HG02938 (cell line): ENCODE results near the gene FXYD7.
"Not testable (repeated sequence)": the region's sequence is repeated elsewhere in the genome, so short reads cannot be mapped to it uniquely, and the experiment has no call there.

Experiments used
- ATAC-seq: cut with Tn5 transposase; IDR thresholded peaks from one replicate; pipeline ENCODE4 v1.9.1; 2021; ENCODE audit warnings: mild to moderate bottlenecking, moderate library complexity; ENCODE audit not compliant: unreplicated experiment

FXYD7 gene

GRCh38 chr19:35143231-35143715 is at the start of gene FXYD7:
FXYD7 (plus strand) TSS chr19:35143255; CDS start chr19:35143334, 79 bp downstream.
- ATAC-seq = no peak

GRCh38 chr19:35093430-35093829 is 49.6 kb upstream of the FXYD7 start:
- no peak for ATAC-seq

- no peak for ATAC-seq
Observed at GRCh38 chr19:35093941-35094647, 49.0 kb upstream of the FXYD7 start.

GRCh38 chr19:35094656-35095055 is 48.4 kb upstream of the FXYD7 start:
- ATAC-seq = no peak

GRCh38 chr19:35095667-35096368 is 47.2 kb upstream of the FXYD7 start:
- ATAC-seq = no peak

GRCh38 chr19:35098413-35099049 is 44.5 kb upstream of the FXYD7 start:
- no peak for ATAC-seq

GRCh38 chr19:35099155-35099896 is 43.7 kb upstream of the FXYD7 start:
- no peak for ATAC-seq

- ATAC-seq = no peak
Observed at GRCh38 chr19:35099897-35100275, 43.2 kb upstream of the FXYD7 start.

- no peak for ATAC-seq
Observed at GRCh38 chr19:35100588-35101533, 42.2 kb upstream of the FXYD7 start.

- not testable (repeated sequence) for ATAC-seq
Observed at GRCh38 chr19:35101949-35102348, 41.1 kb upstream of the FXYD7 start.

GRCh38 chr19:35103614-35104013 is 39.4 kb upstream of the FXYD7 start:
- not testable (repeated sequence) for ATAC-seq

GRCh38 chr19:35104361-35104760 is 38.7 kb upstream of the FXYD7 start:
- no peak for ATAC-seq

GRCh38 chr19:35105047-35105410 is 38.0 kb upstream of the FXYD7 start:
- ATAC-seq = no peak

- ATAC-seq = no peak
Observed at GRCh38 chr19:35105411-35106290, 37.4 kb upstream of the FXYD7 start.

GRCh38 chr19:35106291-35106583 is 36.8 kb upstream of the FXYD7 start:
- ATAC-seq = no peak

- no peak for ATAC-seq
Observed at GRCh38 chr19:35106898-35107541, 36.0 kb upstream of the FXYD7 start.

- ATAC-seq = no peak
Observed at GRCh38 chr19:35107545-35107944, 35.5 kb upstream of the FXYD7 start.

- ATAC-seq = no peak
Observed at GRCh38 chr19:35108730-35109129, 34.3 kb upstream of the FXYD7 start.
